Fibroblast of skin of left biceps (primary cell): ENCODE measurements around the gene PTPN3.

Experiments used
- DNase-seq, 2 experiments: peaks; one replicate each; pipeline ENCODE4 v3.0.0-alpha.2; 2013; ENCODE audit warnings: low read depth in 2 of 2

The PTPN3 gene

DNA sequence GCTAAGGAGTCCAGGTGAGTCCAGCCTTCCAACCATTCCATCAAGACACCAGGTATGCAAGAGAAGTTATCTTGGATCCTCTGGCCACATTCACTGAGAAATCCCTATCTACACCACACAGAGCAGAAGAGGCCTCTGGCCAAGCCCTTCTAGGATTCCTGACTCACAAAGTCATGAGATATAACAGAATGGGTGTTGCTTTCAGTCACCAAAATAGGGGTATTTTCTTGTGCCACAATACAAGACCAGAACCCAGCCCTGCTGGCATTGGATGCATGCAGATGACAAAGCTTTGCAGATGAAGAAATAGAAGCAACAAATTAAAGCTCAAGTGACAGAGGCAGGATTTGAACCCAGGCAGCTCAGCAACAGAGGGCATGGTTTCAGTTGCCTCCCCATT, 73.5 kb downstream of the PTPN3 start:
- no peak for DNase-seq

DNA sequence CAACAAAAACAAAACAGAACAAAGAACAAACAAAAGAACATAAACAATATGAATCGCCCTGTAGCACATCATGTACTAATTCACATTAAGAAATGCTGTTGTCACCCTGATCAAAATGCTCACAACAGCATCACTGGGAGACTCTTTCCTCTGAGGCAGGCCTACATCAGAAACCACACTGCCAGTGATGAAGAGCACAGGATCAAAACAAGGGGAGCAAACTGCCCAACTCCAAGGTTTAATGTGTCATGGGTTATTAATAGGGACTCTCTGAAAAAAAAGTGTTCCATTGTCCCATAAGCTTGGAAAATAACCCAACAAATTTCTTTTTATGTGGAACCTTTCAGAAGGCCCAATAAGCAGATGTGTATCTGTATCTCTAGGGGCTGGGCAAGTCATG, 74.2 kb downstream of the PTPN3 start:
- no peak for DNase-seq

DNA sequence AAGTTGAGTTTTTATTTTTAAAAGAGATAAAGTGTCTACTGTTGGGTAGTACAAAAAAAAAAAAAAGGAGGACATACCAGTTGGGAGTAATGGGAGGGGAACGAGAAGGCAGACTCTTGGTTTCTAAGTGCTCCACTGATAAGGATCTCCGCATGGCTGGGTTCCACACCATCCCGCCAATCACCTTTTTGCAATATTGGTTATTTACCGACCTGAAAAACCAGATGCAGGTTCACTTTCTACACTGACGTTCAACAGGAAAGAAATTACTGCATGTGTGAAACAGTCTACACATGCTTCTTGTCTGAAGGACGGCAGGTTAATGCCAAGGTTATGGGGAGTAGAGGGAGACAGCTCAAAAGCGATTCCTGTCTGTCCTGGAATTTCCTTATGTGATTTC, 75.5 kb downstream of the PTPN3 start:
- DNase-seq: no peak

DNA sequence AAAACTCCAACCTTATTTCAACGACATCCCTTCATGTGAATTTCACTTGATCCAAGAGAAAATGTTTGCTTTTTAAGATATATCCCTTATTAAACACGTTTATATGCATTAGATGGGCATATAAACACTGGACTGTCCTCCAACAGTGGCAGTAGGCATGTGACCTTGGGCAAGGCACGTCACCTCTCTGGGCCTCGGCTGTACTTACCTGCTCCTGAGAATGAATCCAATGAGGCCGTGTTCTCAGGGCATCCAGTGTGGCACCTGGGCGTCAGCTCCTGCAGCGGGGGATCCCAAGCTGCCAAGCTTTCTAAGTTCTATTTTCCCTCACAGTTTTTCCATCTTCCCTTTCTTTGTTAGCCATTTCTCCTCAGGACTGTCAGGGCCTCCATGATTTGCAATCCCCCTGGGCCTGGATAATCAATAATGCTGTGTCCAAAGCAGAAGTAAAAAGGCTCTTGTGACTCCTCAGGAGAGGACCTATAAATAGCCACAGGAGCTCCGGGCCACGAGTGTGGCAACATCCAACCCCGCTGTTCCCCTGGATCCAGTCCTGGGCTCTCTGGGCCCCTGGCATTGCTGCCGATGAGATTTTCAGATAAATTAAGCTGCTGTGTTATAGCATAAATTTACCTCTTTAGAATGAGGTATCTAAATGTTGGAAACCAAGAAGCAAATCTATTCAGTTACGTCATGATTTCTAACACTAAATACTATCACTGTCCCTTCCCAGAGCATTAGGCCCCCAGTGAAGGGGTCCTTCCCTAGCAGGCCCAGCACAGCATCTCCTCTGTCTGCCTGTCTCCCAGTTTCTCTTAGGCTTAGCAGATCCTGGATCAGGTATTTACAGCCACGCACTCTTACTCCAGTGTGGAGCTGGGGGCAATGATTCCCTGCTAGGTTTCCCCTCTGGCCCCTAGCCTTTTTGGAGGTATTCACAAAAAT, 76.8 kb downstream of the PTPN3 start:
- DNase-seq: no peak

DNA sequence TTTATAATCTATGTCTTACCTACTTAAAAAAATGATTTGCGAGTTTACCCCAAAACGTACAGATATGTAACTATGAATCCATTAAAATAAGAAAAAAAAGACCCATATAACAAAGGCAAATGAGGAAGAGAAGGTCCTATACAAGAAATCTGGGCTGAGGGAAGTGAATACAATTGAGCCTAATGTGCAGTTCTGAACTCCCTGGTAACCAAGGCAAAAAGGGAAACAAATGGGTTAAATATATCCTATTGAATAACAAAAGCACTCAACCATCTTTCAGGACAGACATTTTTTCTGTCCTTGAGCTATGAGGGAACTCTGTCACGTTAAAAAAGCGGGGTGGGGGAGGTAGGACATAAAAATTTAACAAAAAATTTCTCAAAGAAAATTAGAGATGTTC, 78.6 kb downstream of the PTPN3 start:
- no peak for DNase-seq

DNA sequence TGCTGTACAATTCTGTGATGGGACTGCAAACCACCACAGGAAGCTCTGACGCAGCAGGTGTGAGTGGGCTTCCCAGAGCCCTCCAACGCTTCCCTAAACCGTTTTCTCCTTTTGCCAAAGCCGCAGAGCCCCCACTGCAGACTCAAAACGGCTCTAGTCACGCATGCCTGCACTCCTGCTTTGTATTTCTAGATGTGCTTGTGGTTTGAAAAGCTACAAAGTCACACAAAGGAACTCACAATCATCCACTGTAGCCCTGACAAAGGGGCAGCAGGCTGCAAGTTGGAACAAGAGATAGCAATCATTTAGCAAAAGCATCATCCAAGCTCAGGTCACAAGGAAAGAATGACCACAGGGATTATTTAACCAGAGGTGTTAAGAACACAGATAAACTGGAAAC, 79.3 kb downstream of the PTPN3 start:
- DNase-seq: no peak

DNA sequence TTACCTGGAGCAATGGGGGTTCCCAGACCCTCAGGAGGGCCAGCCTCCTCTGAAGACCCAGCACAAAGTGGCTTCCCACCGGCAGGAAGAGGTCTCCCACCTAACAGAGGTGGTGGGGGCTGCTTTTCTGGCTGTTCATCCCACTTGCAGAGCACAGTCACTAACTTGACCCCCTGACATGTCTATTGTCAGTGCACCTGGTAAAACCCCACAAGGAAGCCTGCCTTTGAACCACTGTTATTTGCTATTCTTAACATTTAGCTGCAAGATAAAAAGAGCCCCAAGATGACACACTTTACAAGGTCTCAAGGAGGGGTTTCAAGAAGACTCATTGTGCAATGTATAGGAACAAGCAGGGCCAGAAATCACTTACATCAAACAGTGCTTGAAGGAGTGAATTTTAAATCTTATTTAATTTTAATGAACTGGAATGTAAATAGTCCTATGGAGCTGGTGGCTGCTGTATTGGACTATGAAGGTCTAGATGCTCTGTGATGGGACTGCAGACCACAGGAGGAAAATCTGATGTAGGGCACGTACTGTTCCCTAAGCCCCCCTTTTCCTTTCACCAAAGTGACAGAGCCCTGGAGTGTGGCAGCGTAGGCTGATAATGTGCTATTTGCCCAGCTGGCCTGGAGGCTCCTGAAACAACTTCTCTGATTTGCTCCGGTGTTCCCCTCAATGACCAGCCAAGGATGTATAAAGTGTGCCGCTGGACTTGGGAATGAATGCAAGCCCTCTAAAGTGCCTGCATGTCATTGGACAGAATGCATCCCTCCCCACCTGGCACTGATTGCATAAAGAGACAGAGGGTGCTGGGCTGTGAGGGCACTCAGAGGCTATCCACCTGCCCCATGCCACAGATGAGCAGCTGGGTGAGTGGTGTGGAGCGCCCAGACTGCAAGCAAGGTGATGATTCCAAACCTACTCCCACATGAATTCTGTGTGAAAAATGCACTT, 80.2 kb downstream of the PTPN3 start:
- no peak for DNase-seq

DNA sequence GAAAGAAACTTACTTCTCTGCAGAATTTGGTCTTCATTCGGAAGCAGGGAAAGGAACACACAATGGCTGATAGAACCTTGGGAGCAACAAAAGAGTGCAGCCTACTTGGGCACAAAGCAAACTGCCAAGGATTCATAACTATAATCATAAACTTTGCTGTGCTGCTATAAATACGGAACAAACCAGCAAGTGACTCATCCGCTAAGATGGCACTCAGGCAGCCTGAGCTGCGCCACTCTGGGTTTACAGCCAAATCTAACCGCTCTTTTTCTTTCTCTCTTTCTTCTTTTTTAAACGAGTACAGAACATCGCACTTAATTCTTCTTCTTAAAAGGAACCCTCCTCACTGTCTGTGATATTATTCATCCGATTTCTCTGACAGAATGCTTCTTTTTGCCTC, 81.1 kb downstream of the PTPN3 start:
- no peak for DNase-seq

DNA sequence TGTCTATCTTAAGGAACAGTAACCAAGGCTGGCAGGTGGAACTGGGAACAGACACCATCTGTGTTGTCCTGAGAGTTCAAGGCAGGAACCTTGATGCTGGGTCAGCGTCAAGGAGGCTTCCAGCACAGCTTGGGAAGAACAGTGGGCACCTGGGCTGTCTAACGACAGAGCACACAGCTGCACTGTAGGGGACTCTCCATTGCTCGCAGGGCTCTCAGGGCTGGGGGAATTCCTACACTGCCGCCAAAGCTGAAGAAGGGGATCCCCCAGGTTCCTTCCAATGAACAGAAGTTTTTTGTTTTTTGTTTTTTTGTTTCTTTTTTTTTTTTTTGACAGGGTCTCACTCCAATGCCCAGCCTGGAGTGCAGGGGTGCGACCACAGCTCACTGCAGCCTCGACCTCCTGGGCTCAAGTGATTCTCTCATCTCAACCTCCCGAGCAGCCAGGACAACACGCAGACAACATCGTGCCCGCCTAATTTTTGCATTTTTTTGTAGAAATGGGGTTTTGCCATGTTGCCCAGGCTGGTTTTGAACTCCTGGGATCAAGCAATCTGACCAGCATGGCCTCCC, 81.9 kb downstream of the PTPN3 start:
- no peak for DNase-seq

DNA sequence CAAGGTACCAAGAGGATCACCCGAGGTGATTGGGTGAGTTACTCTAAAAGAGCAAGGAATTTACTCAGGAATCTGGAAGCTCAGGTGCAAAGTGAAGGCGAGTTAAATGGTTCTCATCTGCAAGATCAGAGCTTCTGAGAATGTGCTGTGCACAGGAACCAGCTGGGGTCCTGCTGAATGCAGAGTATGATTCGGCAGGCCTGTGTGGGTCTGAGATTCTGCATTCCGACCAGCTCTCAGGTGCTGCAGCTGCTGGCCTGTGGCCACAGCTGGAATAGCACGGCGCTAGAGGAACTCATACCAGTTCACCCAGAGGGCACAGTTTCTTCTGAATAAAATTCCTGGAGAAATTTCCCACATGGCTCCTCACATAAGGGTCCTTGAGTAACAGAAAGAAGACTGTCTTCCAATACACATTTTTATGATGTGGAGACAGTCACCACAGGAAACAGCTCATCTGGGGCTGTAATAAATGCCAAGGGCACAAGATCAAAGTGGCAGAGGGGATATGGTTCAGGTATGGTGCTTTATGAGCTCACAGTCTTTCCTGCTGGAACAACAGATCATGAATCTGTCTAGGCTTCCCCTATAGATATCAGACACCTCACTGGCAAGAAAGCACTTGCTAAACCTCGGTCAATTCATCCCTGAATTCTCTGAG, 83.9 kb downstream of the PTPN3 start:
- DNase-seq: no peak

DNA sequence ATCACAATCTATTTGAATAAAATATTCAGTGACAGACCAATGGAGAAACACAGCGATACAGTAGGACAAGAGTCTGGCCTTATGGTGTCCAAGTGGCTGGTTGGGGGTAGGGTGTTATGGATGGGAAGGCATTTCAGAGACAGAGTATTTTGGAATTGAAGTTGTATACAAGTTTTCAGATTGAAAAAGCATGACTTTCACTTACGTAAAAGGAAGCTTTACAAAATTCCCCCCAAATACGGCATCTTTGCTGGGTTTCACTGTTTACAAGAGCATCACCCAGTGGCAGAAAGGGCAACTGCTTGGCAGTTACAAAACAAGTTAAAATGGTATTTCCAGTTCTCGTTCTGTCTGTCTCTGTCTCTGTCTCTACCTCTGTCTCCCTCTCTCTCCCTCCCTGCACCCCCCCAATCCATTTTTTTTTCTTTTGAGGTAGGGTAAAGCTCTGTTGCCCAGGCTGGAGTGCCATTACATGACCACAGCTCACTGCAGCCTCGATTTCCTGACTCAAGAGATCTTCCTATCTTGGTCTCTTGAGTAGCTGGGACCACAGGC, 86.2 kb downstream of the PTPN3 start:
- peak in 1 of 2 experiments; percentile 10 for DNase-seq

DNA sequence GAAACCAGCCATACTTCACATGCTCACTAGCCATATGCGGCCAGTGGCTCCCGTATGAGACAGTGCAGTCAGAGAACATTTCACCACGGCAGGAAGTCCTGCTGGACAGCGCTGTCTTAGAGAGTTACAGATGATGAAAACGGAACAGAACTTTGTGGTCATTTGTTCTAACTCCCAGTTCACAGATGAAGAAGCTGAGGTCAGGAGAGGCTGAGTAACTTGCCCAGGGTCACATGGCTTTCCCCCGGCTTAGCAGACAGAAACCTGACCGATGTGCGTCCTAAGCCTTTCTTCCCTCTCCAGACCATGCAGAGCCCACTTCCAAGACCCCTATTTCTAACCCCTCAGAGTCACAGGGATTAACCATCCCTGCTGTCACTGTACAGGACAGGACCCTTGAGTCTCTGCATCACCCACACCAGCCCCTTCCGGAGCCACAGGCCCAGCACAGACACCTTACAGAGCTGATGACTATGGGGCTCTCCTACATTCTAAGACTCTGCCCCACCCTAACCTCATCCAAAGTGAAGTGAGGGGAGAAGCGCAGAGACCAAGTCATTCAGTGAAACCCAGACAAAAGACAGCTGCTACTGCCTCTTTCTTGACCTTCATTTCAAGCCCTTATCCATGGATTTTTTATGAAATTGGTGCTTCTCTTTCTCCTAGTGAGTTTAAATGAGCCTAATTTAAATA, 86.9 kb downstream of the PTPN3 start:
- no peak for DNase-seq

DNA sequence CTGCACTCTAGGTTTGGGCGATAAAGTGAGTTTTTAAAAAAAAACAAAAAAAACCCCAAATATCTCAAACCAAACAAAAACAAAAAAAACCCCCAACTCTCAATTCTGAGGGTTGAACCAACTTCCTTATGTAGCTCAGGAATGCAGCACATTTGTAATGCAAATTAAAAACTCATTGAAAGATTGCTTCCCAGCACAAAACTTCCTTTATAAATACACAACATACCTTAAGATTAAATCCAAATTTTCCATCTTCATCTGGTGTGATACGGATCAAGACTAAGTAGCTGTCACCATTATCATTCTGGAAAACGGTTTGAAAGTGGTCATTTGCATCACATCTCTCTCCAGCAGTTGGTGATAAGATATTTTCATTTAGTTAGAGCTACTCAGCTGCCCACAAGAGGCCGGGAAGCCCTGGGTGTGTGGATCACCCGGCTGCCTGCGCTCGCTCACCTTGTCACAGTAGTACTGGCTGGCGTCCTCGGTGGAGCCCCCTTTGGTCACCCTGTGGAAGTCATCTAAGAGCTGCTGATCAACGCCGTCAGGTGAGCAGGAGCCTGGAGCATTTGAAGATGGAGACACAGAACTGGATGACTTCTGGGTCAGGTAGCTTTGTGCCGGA, 88.2 kb downstream of the PTPN3 start:
- DNase-seq: no peak

DNA sequence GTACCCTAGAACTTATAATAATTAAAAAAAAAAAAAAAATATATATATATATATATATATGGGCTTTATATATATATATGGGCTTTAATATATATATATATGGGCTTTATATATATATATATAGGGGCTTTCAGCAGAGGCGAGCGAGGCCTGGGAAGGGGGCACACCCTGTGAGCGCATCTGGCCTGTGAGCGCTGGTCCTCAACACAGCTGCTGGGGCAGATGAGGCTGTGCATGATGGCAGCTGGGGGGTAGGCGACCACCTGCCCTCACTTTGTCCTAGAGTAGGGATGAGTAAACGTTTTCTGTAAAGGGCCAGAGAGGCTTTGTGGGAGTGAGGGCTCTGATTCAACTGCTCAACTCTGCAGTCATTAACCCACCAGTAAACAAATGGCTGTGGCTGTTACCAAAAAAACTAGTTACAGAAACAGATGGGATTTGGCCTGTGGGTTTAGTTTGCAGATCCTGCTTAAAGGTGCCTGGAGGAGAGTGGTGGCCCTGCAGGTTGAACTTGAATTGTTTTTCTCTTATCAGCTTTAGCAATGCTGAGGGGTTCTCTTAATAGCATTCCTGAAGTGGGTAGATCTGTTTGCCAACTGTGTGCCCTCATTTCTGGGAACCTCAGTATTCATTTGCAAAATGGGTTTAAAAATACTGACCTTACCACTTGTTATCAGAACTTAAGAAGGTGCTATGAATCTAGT, 89.2 kb downstream of the PTPN3 start:
- no peak for DNase-seq

DNA sequence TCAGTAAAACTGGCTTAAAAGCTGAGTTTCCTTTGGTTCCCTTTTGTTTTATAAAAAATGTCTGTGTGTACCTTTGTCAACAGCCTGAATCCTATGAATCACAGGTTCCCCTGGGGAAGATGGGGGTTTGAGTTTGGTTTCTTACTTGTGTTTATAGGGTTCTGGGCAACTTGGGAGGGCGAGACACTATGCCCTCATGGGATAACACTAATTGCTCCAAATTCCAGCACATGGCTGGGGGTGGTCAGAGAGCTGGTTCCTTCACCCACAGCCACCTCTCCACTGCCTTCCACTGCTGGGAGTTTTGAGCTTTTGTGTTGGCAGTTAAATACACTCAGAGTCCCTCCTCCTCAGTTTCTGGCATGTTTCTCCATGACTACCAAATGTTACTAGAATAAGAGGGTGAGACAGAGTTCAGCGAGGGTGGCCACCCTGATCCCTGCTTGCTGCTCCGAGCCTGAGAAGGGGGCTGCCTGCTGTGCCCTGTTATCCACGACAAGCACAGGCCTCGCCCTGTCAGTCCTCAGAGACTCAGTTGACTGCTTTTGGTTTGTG, 94.3 kb downstream of the PTPN3 start:
- no peak for DNase-seq

DNA sequence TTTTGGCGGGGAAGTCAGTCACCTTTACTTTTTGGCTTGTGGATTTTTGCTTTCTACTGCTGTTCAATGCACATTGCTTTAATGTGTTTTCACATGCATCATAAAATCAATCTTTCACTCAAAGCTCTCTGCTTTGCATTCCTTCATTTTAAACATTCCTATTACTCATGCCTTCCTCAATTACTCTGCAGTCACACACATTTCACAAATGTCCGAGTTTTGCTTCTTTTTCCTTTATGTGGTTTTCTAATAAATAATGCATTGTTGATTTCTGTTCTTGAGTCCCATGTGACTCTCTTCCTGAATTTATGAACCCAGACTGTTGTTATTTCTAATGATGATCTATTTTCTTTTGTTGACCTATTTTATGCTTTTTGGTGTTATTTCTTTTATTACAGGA, 95.0 kb downstream of the PTPN3 start:
- DNase-seq: no peak

DNA sequence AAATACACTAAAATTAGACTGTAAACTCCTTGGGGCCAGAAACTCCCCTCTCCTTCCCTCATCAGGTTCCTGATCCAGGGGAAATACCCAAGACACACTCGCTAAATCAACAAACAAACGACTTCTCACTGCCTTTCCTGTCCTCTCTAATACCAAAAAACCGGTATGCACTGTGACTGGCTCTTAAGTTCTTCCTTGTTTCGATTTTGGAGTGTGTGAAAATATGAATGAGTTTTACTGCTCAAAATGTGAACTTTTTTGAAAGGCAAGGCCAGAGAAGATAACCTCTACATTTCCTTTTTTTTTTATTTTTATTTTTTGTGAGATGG, 96.2 kb downstream of the PTPN3 start:
- no peak for DNase-seq

DNA sequence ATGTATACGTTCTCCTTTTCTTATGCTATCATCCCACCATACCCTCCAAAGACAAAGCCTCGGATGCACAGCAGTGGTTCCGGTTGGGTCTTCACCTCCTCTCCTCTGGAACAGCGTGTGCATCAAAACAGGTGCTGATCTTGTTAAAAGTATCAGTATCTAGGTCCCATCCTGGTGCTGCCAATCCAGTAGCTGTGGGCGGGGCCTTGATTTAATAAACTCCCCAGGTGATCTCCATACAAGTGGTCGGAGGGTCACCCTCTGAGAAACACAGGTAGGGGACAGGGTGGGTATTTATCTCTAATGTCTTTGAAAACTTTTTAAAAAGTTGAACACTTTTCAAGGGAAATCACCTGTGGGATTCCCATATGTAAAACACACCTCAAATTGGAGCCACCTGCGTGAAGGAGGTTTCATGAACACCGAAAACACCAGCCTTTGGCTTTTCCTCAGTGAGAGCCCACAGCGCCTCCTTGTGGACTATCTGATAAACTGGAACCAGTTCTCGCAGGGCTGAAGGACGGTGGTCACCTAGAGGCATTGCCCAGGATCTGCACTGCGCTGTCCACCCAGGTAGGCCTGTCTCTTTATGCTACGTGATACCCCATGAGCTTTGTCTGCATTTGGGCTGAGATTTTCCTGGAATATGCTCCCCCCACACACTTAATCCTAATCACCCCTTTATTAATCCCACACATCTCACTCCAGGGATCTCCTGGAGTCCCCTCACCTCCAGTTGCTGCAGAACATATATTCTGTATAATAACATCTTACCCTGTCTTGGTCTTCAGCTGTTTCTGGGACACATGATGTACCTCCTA, 96.7 kb downstream of the PTPN3 start:
- no peak for DNase-seq
